ENCODE measurements around the gene CELF4. TPM values are rescaled to one million over a fixed set of nuclear protein-coding genes. Genes with fewer than 3 reads are reported as not detected.

The CELF4 gene
- total RNA-seq, 2 experiments from 2014 or later: not detected

DNA sequence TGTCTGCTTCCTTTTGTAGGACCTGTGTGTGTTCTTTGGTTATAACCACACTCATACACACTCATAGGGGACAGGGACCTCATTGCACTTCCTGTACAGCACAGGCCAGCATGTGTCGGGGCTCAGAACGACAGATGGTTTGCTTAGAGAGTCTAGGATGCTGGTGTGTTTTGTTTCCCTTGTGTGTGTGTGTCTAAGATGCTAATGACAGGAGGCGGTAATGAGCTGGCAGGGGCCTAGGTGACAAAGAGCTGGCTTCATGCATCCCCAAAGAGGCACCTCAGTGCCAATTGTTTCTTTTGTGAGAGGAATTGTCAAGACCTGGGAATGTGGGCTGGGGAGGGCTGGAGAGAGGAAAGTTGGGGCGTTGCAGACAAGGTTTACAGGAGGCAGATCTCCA lies 66.6 kb downstream of the CELF4 start:
- Mint-ChIP-seq H3K36me3 (no peaks in the 10 kb centered on the region), H3K4me3 (no peak overlapping the region), H3K27me3 (peaks cover 3% of the 10 kb centered on the region), H3K9me3 (no peaks in the 10 kb centered on the region), H3K4me1 (peaks cover 1% of the 10 kb centered on the region), H3K27ac (no peak overlapping the region)
- ATAC-seq (ENCODE audit: low read depth) (no peak), DNase-seq (no peak)
- POLR2A ChIA-PET: no interaction called here

DNA sequence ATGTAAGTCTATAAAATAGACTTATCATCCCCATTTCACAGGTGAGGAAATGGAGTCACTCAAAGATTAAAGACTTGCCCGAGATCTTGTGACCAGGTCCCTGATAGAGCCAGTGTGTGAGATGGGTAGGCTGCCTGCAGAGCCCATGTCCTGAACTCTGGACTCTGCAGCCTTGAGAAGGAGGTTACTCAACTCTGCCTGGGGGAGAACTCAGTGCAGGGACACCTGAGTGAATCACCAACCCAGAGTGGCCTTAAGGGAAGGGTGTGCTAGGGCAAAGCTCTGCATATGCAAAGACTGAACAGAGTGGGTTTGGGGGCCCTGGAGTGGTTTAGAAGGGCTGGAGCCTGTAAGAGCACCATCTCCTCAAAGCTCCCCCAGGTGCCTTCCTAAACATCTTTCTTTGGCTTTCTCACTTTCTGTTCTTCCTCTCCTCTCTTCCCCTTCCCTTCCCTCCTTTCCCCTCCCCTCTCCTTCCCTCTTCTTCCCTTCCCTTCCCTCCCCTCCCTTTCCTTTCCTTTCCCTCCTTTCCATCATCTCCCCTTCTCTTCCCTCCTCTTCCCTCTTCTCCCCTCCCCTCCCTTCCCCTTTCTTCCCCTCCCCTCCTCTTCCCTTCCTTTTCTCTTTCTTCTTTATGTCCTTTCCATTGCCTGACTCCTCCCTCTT lies 67.6 kb downstream of the CELF4 start:
- H3K36me3 Mint-ChIP-seq: no peaks in the 10 kb centered on the region
- peaks cover 1% of the 10 kb centered on the region for H3K4me1 Mint-ChIP-seq
- H3K4me3 Mint-ChIP-seq: no peak overlapping the region
- no peaks in the 10 kb centered on the region for H3K9me3 Mint-ChIP-seq
- POLR2A ChIA-PET: no interaction called here
- peaks cover 7% of the 10 kb centered on the region for H3K27me3 Mint-ChIP-seq
- ATAC-seq (ENCODE audit: low read depth) (no peak), DNase-seq (no peak)
- no peak overlapping the region for H3K27ac Mint-ChIP-seq

- Mint-ChIP-seq H3K9me3 (no peaks in the 10 kb centered on the region), H3K36me3 (no peaks in the 10 kb centered on the region), H3K4me1 (peaks cover 1% of the 10 kb centered on the region), H3K27me3 (peaks cover 7% of the 10 kb centered on the region), H3K4me3 (no peak overlapping the region), H3K27ac (no peak overlapping the region)
- ATAC-seq (ENCODE audit: low read depth): no peak
- POLR2A ChIA-PET: no interaction called here
- no peak for DNase-seq
These were observed 69.0 kb downstream of the CELF4 start for GRCh38 chr18:37496568-37496967.

DNA sequence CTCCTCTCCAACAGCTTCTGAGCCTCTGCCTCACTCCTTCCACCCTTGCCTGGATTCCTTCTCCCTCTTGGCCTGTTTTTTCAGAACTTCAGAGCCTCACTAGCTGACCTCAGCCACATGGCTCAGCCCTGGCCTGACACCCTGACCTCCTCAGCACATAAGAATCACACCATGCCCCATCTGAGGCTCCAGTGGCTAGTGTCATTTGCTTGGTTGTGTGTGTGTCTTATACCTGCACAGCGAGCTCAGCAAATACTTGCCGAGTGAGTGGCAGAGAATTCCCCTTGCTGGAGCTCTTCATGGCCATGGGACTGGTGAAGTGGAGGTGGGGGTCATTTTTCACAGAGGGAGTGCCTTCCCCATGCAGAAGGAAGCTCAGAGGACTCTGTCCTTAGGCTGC lies 70.2 kb downstream of the CELF4 start:
- H3K27ac Mint-ChIP-seq: no peak overlapping the region
- H3K27me3 Mint-ChIP-seq: peaks cover 7% of the 10 kb centered on the region
- no peak for DNase-seq
- no peaks in the 10 kb centered on the region for H3K36me3 Mint-ChIP-seq
- no peaks in the 10 kb centered on the region for H3K9me3 Mint-ChIP-seq
- POLR2A ChIA-PET: no interaction called here
- no peak for ATAC-seq (ENCODE audit: low read depth)
- H3K4me3 Mint-ChIP-seq: no peak overlapping the region
- peaks cover 1% of the 10 kb centered on the region for H3K4me1 Mint-ChIP-seq

- Mint-ChIP-seq H3K4me1 (peaks cover 1% of the 10 kb centered on the region), H3K36me3 (no peaks in the 10 kb centered on the region), H3K4me3 (no peak overlapping the region), H3K9me3 (no peaks in the 10 kb centered on the region), H3K27me3 (peaks cover 8% of the 10 kb centered on the region), H3K27ac (no peak overlapping the region)
- no peak for ATAC-seq (ENCODE audit: low read depth)
- no peak for DNase-seq
- POLR2A ChIA-PET: no interaction called here
These were observed 71.2 kb downstream of the CELF4 start for GRCh38 chr18:37494406-37494805.

DNA sequence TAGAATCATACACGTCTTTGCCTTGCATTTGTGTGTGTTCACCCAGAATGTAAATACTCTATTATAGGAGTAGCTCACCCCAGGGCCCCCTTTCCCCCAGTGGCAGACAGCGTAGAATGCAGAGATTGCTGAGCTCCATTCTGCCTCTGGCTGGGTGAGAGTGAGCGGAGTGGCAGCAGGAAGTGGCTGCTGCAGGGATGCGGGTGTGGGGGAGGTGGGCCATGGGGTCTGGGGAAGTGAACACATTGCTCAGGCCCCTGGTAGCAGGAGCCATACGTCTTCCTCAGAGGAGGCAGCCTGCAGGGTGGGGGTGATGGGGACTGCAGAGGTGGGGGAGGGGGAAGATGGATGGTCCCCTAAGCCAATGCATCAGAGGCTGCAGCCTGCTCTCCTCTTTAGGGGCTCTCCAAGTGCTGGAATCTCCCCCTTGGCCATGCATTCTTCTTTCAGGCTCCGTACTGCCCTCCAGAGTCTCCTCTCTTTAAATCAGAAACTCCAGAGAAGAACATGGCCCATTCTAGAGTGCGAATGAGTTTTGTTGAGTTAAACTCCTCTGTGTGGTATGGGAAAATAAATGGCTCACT lies 72.2 kb downstream of the CELF4 start:
- Mint-ChIP-seq H3K36me3 (no peaks in the 10 kb centered on the region), H3K4me1 (no peaks in the 10 kb centered on the region), H3K27ac (no peak overlapping the region), H3K4me3 (no peak overlapping the region), H3K27me3 (peaks cover 8% of the 10 kb centered on the region), H3K9me3 (no peaks in the 10 kb centered on the region)
- POLR2A ChIA-PET: no interaction called here
- ATAC-seq (ENCODE audit: low read depth) (no peak), DNase-seq (no peak)

DNA sequence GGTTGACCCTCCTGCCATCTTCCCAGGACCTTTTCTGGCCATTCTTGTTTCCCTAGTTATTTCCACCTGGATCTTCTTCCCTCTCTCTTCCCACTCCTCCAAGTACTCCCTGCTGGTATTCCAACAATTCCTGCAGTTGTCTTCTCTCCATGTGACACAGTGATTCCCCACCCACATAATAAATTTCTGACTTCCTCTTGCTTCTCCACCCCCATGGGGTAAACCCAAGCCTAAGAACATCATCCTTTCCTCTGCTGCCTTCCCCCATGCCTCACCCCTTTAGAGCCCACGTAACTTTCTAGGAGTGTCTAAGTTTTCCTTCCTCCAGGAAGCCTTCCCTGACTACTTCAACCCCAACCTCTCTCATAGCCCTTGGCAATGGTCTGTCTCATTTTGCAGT lies 72.6 kb downstream of the CELF4 start:
- no peak for ATAC-seq (ENCODE audit: low read depth)
- H3K4me3 Mint-ChIP-seq: no peak overlapping the region
- no peak for DNase-seq
- POLR2A ChIA-PET: no interaction called here
- H3K27me3 Mint-ChIP-seq: peaks cover 12% of the 10 kb centered on the region
- no peak overlapping the region for H3K27ac Mint-ChIP-seq
- no peaks in the 10 kb centered on the region for H3K9me3 Mint-ChIP-seq
- H3K4me1 Mint-ChIP-seq: no peaks in the 10 kb centered on the region
- H3K36me3 Mint-ChIP-seq: no peaks in the 10 kb centered on the region

GRCh38 chr18:37491526-37491925 lies 74.1 kb downstream of the CELF4 start:
- peaks cover 25% of the 10 kb centered on the region for H3K27me3 Mint-ChIP-seq
- no peaks in the 10 kb centered on the region for H3K4me1 Mint-ChIP-seq
- no peak overlapping the region for H3K27ac Mint-ChIP-seq
- H3K9me3 Mint-ChIP-seq: no peaks in the 10 kb centered on the region
- no peak overlapping the region for H3K4me3 Mint-ChIP-seq
- POLR2A ChIA-PET: no interaction called here
- DNase-seq (no peak), ATAC-seq (ENCODE audit: low read depth) (no peak)
- no peaks in the 10 kb centered on the region for H3K36me3 Mint-ChIP-seq

- Mint-ChIP-seq H3K9me3 (no peaks in the 10 kb centered on the region), H3K27ac (no peak overlapping the region), H3K36me3 (no peaks in the 10 kb centered on the region), H3K27me3 (peaks cover 35% of the 10 kb centered on the region), H3K4me1 (peaks cover 3% of the 10 kb centered on the region), H3K4me3 (no peak overlapping the region)
- ATAC-seq (ENCODE audit: low read depth) (no peak), DNase-seq (no peak)
- POLR2A ChIA-PET: no interaction called here
These were observed 75.6 kb downstream of the CELF4 start for GRCh38 chr18:37489998-37490397.

GRCh38 chr18:37489011-37489410 lies 76.6 kb downstream of the CELF4 start:
- Mint-ChIP-seq H3K4me3 (no peak overlapping the region), H3K4me1 (peaks cover 3% of the 10 kb centered on the region), H3K27me3 (peaks cover 44% of the 10 kb centered on the region), H3K36me3 (no peaks in the 10 kb centered on the region), H3K27ac (no peak overlapping the region), H3K9me3 (no peaks in the 10 kb centered on the region)
- ATAC-seq (ENCODE audit: low read depth) (no peak), DNase-seq (no peak)
- POLR2A ChIA-PET: no interaction called here

GRCh38 chr18:37487400-37487867 lies 78.2 kb downstream of the CELF4 start:
- Mint-ChIP-seq H3K9me3 (no peaks in the 10 kb centered on the region), H3K27ac (no peak overlapping the region), H3K4me3 (no peak overlapping the region), H3K27me3 (peaks cover 47% of the 10 kb centered on the region), H3K4me1 (peaks cover 3% of the 10 kb centered on the region), H3K36me3 (no peaks in the 10 kb centered on the region)
- DNase-seq (no peak), ATAC-seq (ENCODE audit: low read depth) (no peak)
- POLR2A ChIA-PET: no interaction called here

DNA sequence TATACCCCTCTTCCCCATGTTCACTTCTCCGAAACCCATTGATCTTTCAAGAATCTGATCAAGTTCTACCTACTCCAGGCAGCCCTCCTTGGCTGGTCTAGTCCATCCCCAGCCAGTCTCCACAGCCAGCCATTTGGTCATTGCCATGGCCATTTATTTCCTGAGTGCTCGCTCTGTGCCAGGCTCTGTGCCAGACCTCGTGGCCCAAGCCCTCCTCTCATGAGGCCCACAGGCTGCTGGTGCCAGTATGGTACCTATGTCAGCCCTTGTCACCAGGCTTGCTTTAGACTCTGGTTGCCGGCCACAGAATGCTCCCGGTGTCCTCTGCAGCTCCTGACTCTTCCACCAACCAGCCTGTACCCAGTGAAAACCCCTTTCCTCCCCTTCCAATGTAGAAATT lies 78.8 kb downstream of the CELF4 start:
- no peak overlapping the region for H3K27ac Mint-ChIP-seq
- peaks cover 52% of the 10 kb centered on the region for H3K27me3 Mint-ChIP-seq
- no peaks in the 10 kb centered on the region for H3K36me3 Mint-ChIP-seq

GRCh38 chr18:37484983-37485834 lies 80.4 kb downstream of the CELF4 start:
- Mint-ChIP-seq H3K36me3 (no peaks in the 10 kb centered on the region), H3K4me1 (peaks cover 3% of the 10 kb centered on the region), H3K27ac (no peak overlapping the region), H3K27me3 (peaks cover 57% of the 10 kb centered on the region), H3K4me3 (no peak overlapping the region), H3K9me3 (no peaks in the 10 kb centered on the region)
- peak; percentile 56 for ATAC-seq (ENCODE audit: low read depth)
- POLR2A ChIA-PET: no interaction called here
- peak; percentile 42 for DNase-seq

More for the DNA sequence above, 78.8 kb downstream of the CELF4 start:
- Mint-ChIP-seq H3K4me3 (peak overlapping the region; percentile 1), H3K4me1 (peaks cover 3% of the 10 kb centered on the region), H3K9me3 (no peaks in the 10 kb centered on the region)
- ATAC-seq (ENCODE audit: low read depth) (no peak), DNase-seq (no peak)
- POLR2A ChIA-PET: no interaction called here
